HG02938 (cell line): ENCODE results near the gene ARHGEF39.

Experiments
- ATAC-seq: cut with Tn5 transposase; IDR thresholded peaks from one replicate; pipeline ENCODE4 v1.9.1; 2021; ENCODE audit warnings: mild to moderate bottlenecking, moderate library complexity; ENCODE audit not compliant: unreplicated experiment

The ARHGEF39 gene

GRCh38 chr9:35691757-35692301 lies 26.8 kb upstream of the ARHGEF39 start:
- no peak for ATAC-seq

- no peak for ATAC-seq
Measured at GRCh38 chr9:35691334-35691650, 26.3 kb upstream of the ARHGEF39 start.

GRCh38 chr9:35690614-35691333 lies 25.8 kb upstream of the ARHGEF39 start:
- ATAC-seq, result no peak

GRCh38 chr9:35690294-35690613 lies 25.3 kb upstream of the ARHGEF39 start:
- ATAC-seq, result no peak

- no peak for ATAC-seq
Measured at GRCh38 chr9:35689542-35690293, 24.7 kb upstream of the ARHGEF39 start, which contains the start of gene TPM2. Gene TPM2 (minus strand): TSS chr9:35689925. CDS start chr9:35689817, 108 bp downstream.

- ATAC-seq, result no peak
Measured at GRCh38 chr9:35688558-35689541, 23.9 kb upstream of the ARHGEF39 start.

- ATAC-seq, result no peak
Measured at GRCh38 chr9:35687972-35688557, 23.1 kb upstream of the ARHGEF39 start.

- ATAC-seq, result no peak
Measured at GRCh38 chr9:35687306-35687705, 22.3 kb upstream of the ARHGEF39 start.

- ATAC-seq, result no peak
Measured at GRCh38 chr9:35686222-35687203, 21.5 kb upstream of the ARHGEF39 start.

- ATAC-seq, result no peak
Measured at GRCh38 chr9:35685506-35685905, 20.5 kb upstream of the ARHGEF39 start.

- ATAC-seq, result no peak
Measured at GRCh38 chr9:35684921-35685320, 19.9 kb upstream of the ARHGEF39 start.

GRCh38 chr9:35683323-35683722 lies 18.3 kb upstream of the ARHGEF39 start:
- no peak for ATAC-seq

- ATAC-seq, result no peak
Measured at GRCh38 chr9:35682520-35683315, 17.7 kb upstream of the ARHGEF39 start.

- ATAC-seq, result no peak
Measured at GRCh38 chr9:35682051-35682450, 17.1 kb upstream of the ARHGEF39 start.

GRCh38 chr9:35681341-35682002 lies 16.5 kb upstream of the ARHGEF39 start:
- no peak for ATAC-seq

GRCh38 chr9:35680331-35681105 lies 15.5 kb upstream of the ARHGEF39 start:
- ATAC-seq, result no peak

GRCh38 chr9:35679766-35680330 lies 14.9 kb upstream of the ARHGEF39 start:
- ATAC-seq, result no peak
